HEK293 (cell line): Measurements from ENCODE around the gene MRPL20.
A peak's percentile ranks its signal among the peaks of the same experiment; 100 is the strongest.

ENCODE experiments used
- CTCF ChIA-PET: fragments of 350-600 bp; formaldehyde crosslinking; extraction: SDS; loops from one replicate; lab custom pipeline; 2021; ENCODE audit warnings: antibody characterized with exemption; lab: Yijun Ruan, JAX
- POLR2A ChIA-PET: fragments of 300-600 bp; formaldehyde crosslinking; extraction: SDS; loops from one replicate; lab custom pipeline; 2020; ENCODE audit warnings: antibody characterized with exemption, inconsistent platforms; lab: Yijun Ruan, JAX
- H3K27ac ChIP-seq: fragments of 200-500 bp; sonication (Bioruptor generic); 2 replicates; pipeline ENCODE4 v1.5.1; 2014; ENCODE audit warnings: low read depth, low read length, control low read depth, inconsistent platforms; ENCODE audit errors: extremely low read depth
- H3K36me3 ChIP-seq, 2 experiments: fragments of 200-500 bp in 1 of 2; sonication (Bioruptor generic) in 1 of 2; 1 replicate in 1 of 2; 2 replicates in 1 of 2; pipeline ENCODE4 v1.5.1; 2014 to 2017; ENCODE audit warnings: inconsistent platforms in 2 of 2, low read length in 2 of 2; ENCODE audit not compliant: control insufficient read depth in 2 of 2, insufficient read depth in 1 of 2
- H3K4me1 ChIP-seq: fragments of 200-500 bp; sonication (Bioruptor generic); 2 replicates; pipeline ENCODE4 v1.5.1; 2014; ENCODE audit warnings: mild to moderate bottlenecking, low read length, inconsistent platforms; ENCODE audit not compliant: control insufficient read depth, insufficient read depth
- H3K4me3 ChIP-seq: 2 replicates; pipeline ENCODE4 v1.5.1; 2011; ENCODE audit warnings: low read depth, mild to moderate bottlenecking, control low read depth, low read length, moderate library complexity
- H3K9me3 ChIP-seq: fragments of 200-500 bp; sonication (Bioruptor generic); 2 replicates; pipeline ENCODE4 v1.5.1; 2014; ENCODE audit warnings: low read depth, low read length, inconsistent platforms; ENCODE audit not compliant: control insufficient read depth, insufficient read depth
- EGR2 ChIP-seq: fragments of 450-650 bp; formaldehyde crosslinking; IDR thresholded peaks from 2 replicates; pipeline ENCODE4 v1.5.1; 2016; ENCODE audit warnings: low read depth, missing biosample characterization, missing genetic modification characterization
- KLF1 ChIP-seq: fragments of 450-650 bp; formaldehyde crosslinking; IDR thresholded peaks from 2 replicates; pipeline ENCODE4 v1.5.1; 2016; ENCODE audit warnings: missing biosample characterization, missing genetic modification characterization
- OVOL3 ChIP-seq: fragments of 450-650 bp; formaldehyde crosslinking; IDR thresholded peaks from 2 replicates; pipeline ENCODE4 v1.5.1; 2016; ENCODE audit warnings: missing biosample characterization, missing genetic modification characterization
- SALL2 ChIP-seq: fragments of 450-650 bp; formaldehyde crosslinking; IDR thresholded peaks from 2 replicates; pipeline ENCODE4 v1.5.0; 2017; ENCODE audit warnings: missing biosample characterization, mild to moderate bottlenecking, missing genetic modification characterization, borderline replicate concordance
- ZBTB17 ChIP-seq: fragments of 450-650 bp; formaldehyde crosslinking; IDR thresholded peaks from 2 replicates; pipeline ENCODE4 v1.5.1; 2016; ENCODE audit warnings: missing biosample characterization, missing genetic modification characterization
- ZBTB7A ChIP-seq: fragments of 450-650 bp; formaldehyde crosslinking; IDR thresholded peaks from 2 replicates; pipeline ENCODE4 v1.5.1; 2016; ENCODE audit warnings: low read depth, missing biosample characterization, missing genetic modification characterization
- ZFHX2 ChIP-seq: fragments of 450-650 bp; formaldehyde crosslinking; conservative IDR thresholded peaks from 2 replicates; pipeline ENCODE4 v1.5.1; 2016; ENCODE audit warnings: missing biosample characterization, missing genetic modification characterization
- ZNF16 ChIP-seq: fragments of 450-650 bp; formaldehyde crosslinking; IDR thresholded peaks from 2 replicates; pipeline ENCODE4 v1.5.1; 2016; ENCODE audit warnings: low read depth, missing biosample characterization, missing genetic modification characterization
- ZNF169 ChIP-seq: fragments of 450-650 bp; formaldehyde crosslinking; IDR thresholded peaks from 2 replicates; pipeline ENCODE4 v1.5.1; 2016; ENCODE audit warnings: missing biosample characterization, missing genetic modification characterization
- ZNF398 ChIP-seq: fragments of 450-650 bp; formaldehyde crosslinking; IDR thresholded peaks from 2 replicates; pipeline ENCODE4 v1.5.1; 2017; ENCODE audit warnings: missing biosample characterization, missing genetic modification characterization
- ZNF561 ChIP-seq: fragments of 450-650 bp; IDR thresholded peaks from 2 replicates; pipeline ENCODE4 v1.5.1; 2018; ENCODE audit warnings: missing biosample characterization, missing genetic modification characterization, borderline replicate concordance
- ZNF677 ChIP-seq: fragments of 450-650 bp; IDR thresholded peaks from 2 replicates; pipeline ENCODE4 v1.5.0; 2018; ENCODE audit warnings: missing biosample characterization, mild to moderate bottlenecking, missing genetic modification characterization, moderate library complexity
- ZNF707 ChIP-seq: fragments of 450-650 bp; formaldehyde crosslinking; IDR thresholded peaks from 2 replicates; pipeline ENCODE4 v1.5.1; 2016; ENCODE audit warnings: missing biosample characterization, missing genetic modification characterization
- ZSCAN16 ChIP-seq: fragments of 450-650 bp; formaldehyde crosslinking; IDR thresholded peaks from 2 replicates; pipeline ENCODE4 v1.5.1; 2016; ENCODE audit warnings: missing biosample characterization, missing genetic modification characterization
- ZSCAN4 ChIP-seq: fragments of 450-650 bp; formaldehyde crosslinking; IDR thresholded peaks from 2 replicates; pipeline ENCODE4 v1.5.1; 2017; ENCODE audit warnings: missing biosample characterization, missing genetic modification characterization
- TF ChIP-seq, protein P1 (sequence below): fragments of 450-650 bp; formaldehyde crosslinking; IDR thresholded peaks from 2 replicates; pipeline ENCODE4 v1.5.1; 2016; ENCODE audit warnings: missing biosample characterization, missing genetic modification characterization
- TF ChIP-seq, protein P2 (sequence below): fragments of 450-650 bp; formaldehyde crosslinking; IDR thresholded peaks from 2 replicates; pipeline ENCODE4 v1.5.1; 2017; ENCODE audit warnings: missing biosample characterization, missing genetic modification characterization

Gene MRPL20

DNA sequence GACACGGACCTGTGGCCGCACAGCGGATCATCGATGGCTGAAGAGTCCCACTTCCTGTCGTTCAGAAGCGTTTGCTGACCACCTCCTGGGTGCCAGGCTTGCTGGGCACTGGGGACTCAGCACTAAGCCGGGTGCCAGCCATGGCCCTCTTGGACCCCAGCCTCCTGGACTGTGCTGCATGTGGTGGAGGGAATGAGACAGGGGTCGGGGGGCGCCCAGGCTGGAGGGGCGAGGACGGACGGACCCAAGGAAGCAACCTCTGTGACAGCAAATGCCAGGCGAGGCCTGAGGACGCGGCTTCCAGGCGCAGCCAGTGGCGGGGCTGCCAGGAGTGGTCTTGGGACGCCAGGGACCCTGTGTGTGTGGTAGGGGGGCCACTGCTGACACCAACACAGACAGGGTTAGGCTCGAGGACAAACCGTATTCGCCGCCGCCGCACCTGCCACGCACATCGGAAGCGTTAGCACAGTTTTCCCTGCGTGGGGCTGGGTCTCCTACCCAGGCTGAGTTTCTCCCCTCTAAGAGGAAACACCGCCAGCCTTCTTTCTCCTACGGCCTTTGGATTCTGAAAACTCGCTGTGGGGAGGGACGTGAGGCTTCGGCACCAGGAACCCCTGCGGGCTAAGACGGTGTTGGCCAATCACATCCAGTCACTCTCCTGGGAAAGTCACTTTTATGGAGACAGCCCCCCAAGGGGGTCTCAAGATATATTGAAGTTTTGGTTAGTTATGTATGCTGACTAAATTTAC, 45.7 kb downstream of the MRPL20 start:
- H3K4me3 ChIP-seq, result no peak overlapping the region
- no peaks in the 10 kb centered on the region for H3K9me3 ChIP-seq
- CTCF ChIA-PET, result no interaction called here
- no peaks in the 10 kb centered on the region for H3K36me3 ChIP-seq
- no peak for TF ChIP-seq ZBTB7A (tag by site-specific recombination)
- TF ChIP-seq ZSCAN16, result peak; percentile 83
- POLR2A ChIA-PET, result no interaction called here
- H3K27ac ChIP-seq, result 0 out of 2 replicates have a peak overlapping the region, but pooled peaks have one; percentile 4
- H3K4me1 ChIP-seq, result no peaks in the 10 kb centered on the region

DNA sequence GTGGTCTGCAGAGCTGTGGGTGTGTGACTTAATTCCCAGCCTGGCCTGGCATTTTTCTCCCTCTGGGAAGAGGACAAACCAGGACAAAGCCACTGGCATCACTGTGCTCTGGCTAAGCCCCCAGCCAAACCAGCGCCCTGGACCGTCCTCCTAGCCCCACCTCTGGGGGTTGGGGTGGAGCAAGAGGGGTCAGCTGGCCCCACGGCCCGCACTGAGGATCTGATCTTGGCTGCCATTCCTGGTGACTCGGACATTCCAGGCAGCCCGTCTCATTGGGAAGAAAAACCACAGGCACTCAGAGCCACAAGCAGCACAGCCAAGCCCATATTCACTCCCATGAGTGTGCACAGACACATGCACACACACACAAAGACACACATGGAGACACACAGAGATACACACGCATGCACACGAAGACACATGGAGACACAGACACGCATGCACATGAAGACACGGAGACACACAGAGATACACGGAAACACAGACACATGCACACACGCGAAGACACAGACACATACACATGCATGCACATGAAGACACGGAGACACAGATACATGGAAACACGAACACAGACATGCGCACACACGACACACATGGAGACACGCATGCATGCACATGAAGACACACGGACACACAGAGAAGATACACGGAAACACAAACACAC, 46.5 kb downstream of the MRPL20 start:
- no peaks in the 10 kb centered on the region for H3K9me3 ChIP-seq
- ChIA-PET POLR2A (no interaction called here), CTCF (interaction anchor here (0.6 kb wide), 1 partner anchor 11 kb away, joined by 3 read pairs; no protein-coding TSS in a partner anchor)
- no peak overlapping the region for H3K4me3 ChIP-seq
- TF ChIP-seq ZNF561, result no peak
- no peak for TF ChIP-seq ZNF707
- peak; percentile 32; the same call in 1 of the 2 replicates for TF ChIP-seq KLF1 (tag by site-specific recombination)
- 0 out of 2 replicates have a peak, but pooled peaks have one; percentile 17 for TF ChIP-seq ZBTB17 (tag by site-specific recombination)
- TF ChIP-seq ZSCAN4 (tag by site-specific recombination), result peak; percentile 56; the same call in 1 of the 2 replicates
- no peak for TF ChIP-seq SALL2
- TF ChIP-seq ZNF16 (tag by site-specific recombination), result no peak
- TF ChIP-seq, protein P1, sequence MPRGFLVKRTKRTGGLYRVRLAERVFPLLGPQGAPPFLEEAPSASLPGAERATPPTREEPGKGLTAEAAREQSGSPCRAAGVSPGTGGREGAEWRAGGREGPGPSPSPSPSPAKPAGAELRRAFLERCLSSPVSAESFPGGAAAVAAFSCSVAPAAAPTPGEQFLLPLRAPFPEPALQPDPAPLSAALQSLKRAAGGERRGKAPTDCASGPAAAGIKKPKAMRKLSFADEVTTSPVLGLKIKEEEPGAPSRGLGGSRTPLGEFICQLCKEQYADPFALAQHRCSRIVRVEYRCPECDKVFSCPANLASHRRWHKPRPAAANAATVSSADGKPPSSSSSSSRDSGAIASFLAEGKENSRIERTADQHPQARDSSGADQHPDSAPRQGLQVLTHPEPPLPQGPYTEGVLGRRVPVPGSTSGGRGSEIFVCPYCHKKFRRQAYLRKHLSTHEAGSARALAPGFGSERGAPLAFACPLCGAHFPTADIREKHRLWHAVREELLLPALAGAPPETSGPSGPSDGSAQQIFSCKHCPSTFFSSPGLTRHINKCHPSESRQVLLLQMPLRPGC (tag by site-specific recombination), result no peak
- TF ChIP-seq, protein P2, sequence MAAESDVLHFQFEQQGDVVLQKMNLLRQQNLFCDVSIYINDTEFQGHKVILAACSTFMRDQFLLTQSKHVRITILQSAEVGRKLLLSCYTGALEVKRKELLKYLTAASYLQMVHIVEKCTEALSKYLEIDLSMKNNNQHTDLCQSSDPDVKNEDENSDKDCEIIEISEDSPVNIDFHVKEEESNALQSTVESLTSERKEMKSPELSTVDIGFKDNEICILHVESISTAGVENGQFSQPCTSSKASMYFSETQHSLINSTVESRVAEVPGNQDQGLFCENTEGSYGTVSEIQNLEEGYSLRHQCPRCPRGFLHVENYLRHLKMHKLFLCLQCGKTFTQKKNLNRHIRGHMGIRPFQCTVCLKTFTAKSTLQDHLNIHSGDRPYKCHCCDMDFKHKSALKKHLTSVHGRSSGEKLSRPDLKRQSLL (tag by site-specific recombination), result no peak
- TF ChIP-seq OVOL3 (tag by site-specific recombination), result no peak
- no peaks in the 10 kb centered on the region for H3K4me1 ChIP-seq
- H3K36me3 ChIP-seq, result no peaks in the 10 kb centered on the region
- no peak overlapping the region for H3K27ac ChIP-seq

DNA sequence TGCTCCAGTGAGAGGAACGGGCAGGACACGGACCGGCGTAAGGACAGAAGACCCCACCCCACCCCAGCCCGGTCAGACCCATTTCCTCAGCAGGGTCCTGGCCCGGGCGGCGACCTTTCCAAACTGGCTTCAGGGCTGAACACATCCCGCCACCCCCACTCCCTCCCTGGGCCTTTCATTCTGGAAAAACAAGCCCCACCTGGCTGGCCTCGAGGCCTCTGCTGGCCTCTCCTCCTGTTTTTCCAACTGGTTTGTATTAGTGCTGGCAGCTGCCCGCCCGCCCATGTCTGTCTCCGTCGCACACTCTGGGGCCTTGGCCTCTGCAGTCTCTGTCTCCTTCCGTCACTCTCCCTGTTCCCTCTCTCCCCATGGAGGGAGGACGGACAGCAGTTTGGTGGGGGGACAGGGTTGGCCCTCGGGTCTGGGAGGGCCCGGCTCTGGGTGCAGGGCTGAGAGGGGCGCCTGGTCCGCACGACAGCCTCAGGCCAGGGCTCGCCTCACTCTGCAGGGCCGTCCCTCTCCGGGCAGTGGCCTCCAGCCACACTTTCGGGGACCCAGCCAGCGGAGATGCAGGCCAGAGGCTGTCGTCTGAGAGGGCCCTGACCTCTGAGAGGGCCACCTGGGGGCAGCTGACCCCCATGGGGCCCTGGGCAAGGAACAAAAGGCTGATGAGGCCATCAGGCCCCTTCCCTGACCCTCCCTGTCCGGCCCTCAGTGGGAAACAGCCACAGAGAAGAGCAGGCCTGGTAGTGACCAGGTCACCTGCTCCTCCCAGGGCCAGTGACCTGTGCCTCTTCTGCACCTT, 47.2 kb downstream of the MRPL20 start:
- H3K27ac ChIP-seq, result no peak overlapping the region
- no peaks in the 10 kb centered on the region for H3K4me1 ChIP-seq
- POLR2A ChIA-PET, result no interaction called here
- H3K9me3 ChIP-seq, result no peaks in the 10 kb centered on the region
- peak; percentile 34; the same call in 1 of the 2 replicates for TF ChIP-seq ZFHX2 (tag by site-specific recombination)
- TF ChIP-seq ZNF677 (tag by site-specific recombination), result no peak
- no peak for TF ChIP-seq ZNF169 (tag by site-specific recombination)
- TF ChIP-seq ZNF398 (tag by site-specific recombination), result 0 out of 2 replicates have a peak, but pooled peaks have one; percentile 13
- TF ChIP-seq EGR2 (tag by site-specific recombination), result peak; percentile 57
- no peaks in the 10 kb centered on the region for H3K36me3 ChIP-seq
- no peak overlapping the region for H3K4me3 ChIP-seq
- CTCF ChIA-PET, result interaction anchor here (0.5 kb wide), 1 partner anchor 8 kb away, joined by 3 read pairs; no protein-coding TSS in a partner anchor
